Heart left ventricle (tissue), 13 donors: ENCODE results near the gene PRKCA.

Source experiments
- POLR2A ChIP-seq, 2 donors: fragments of 450-650 bp; IDR thresholded peaks; one replicate each; pipeline ENCODE4 v1.6.1; 2017; ENCODE audit warnings: antibody characterized with exemption in 2 of 2, mild to moderate bottlenecking in 2 of 2, moderate library complexity in 2 of 2
- TF ChIP-seq, protein P1 (sequence below), 12 donors: fragments of 200-600 bp; sonication (generic) in 4 of 12; IDR thresholded peaks; one replicate each; pipeline versions ENCODE4 v1.5.0 to v1.8.0; 2018 to 2022; ENCODE audit warnings: antibody characterized with exemption in 12 of 12, mild to moderate bottlenecking in 5 of 12
- donor health status: ischemic (EF 13 %, LVEDD 7.1; RV severe dilation, severe dysfunction).
- donor health status: DM: no; HTN: yes; CAD: no.
- donor health status: DM: no; HTN: no; CAD: no.
- donor health status: ischemic (EF 25% LVEDD 6.9; RV normal size, moderate dysfunction).
- donor health status: ischemic (EF 25% LVEDD 5.7; RV mildly dilated, moderate dysfunction).
- donor health status: ischemic (EF 35%, LVEDD 5.7; RV mildly dilated, moderate dysfunction).
- donor health status: nonischemic (EF 11% LVEDD 7.7; RV severe dilation, severe dysfunction).
- donor health status: DM: yes; HTN: yes; CAD: no.
- donor health status: PGD.
- donor health status: ischemic (EF 29% LVEDD 5.4; RV normal size, mild dysfunction).
- donor health status: nonischemic (EF 23%, LVEDD 6.1; RV moderate dilation, normal function).

- TF ChIP-seq, protein P1, sequence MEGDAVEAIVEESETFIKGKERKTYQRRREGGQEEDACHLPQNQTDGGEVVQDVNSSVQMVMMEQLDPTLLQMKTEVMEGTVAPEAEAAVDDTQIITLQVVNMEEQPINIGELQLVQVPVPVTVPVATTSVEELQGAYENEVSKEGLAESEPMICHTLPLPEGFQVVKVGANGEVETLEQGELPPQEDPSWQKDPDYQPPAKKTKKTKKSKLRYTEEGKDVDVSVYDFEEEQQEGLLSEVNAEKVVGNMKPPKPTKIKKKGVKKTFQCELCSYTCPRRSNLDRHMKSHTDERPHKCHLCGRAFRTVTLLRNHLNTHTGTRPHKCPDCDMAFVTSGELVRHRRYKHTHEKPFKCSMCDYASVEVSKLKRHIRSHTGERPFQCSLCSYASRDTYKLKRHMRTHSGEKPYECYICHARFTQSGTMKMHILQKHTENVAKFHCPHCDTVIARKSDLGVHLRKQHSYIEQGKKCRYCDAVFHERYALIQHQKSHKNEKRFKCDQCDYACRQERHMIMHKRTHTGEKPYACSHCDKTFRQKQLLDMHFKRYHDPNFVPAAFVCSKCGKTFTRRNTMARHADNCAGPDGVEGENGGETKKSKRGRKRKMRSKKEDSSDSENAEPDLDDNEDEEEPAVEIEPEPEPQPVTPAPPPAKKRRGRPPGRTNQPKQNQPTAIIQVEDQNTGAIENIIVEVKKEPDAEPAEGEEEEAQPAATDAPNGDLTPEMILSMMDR (IDR thresholded peaks at IDR 0.05), result no peak
- TF ChIP-seq POLR2A (IDR thresholded peaks at IDR 0.05), result no peak
These were observed 71.8 kb downstream of the PRKCA start for GRCh38 chr17:66373944-66374817.
